ENCODE results near the gene TMEM132C. TPM values are rescaled to one million over a fixed set of nuclear protein-coding genes. Genes with fewer than 3 reads are reported as not detected.
"Not testable (repeated sequence)": the region's sequence is repeated elsewhere in the genome, so short reads cannot be mapped to it uniquely, and the experiment has no call there.

TMEM132C gene
- total RNA-seq: 0.27 TPM
- long read RNA-seq, partial matches to known transcripts: 2 of 2 reads
- long read RNA-seq, other reads (novel, unspliced or antisense): 0 of 2 reads

- no peak for DNase-seq (ENCODE audit: low spot score)
- intact Hi-C loops (cut with DNase I): no loop called here
These were observed at the start of gene TMEM132C for GRCh38 chr12:128267131-128267622. TMEM132C (plus strand) TSS chr12:128267170; CDS start chr12:128267403, 233 bp downstream.

DNA sequence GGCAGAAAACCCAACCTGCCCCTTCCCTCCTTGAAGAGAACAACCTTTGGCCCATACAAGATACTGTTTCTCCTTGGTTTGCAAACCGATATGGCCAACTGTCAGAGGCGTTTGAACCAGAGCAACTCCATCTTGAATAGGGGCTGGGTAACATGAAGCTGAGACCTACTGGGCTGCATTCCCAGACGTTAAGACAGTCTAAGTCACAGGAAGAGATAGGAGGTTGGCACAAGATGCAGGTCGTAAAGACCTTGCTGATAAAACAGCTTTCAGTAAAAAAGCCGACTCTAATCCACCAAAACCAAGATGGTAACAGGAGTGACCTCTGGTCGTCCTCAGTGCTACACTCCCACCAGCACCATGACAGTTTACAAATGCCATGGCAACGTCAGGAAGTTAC lies 42.7 kb upstream of the TMEM132C start:
- DNase-seq (ENCODE audit: low spot score): no peak
- intact Hi-C loops (cut with DNase I): no loop called here

DNA sequence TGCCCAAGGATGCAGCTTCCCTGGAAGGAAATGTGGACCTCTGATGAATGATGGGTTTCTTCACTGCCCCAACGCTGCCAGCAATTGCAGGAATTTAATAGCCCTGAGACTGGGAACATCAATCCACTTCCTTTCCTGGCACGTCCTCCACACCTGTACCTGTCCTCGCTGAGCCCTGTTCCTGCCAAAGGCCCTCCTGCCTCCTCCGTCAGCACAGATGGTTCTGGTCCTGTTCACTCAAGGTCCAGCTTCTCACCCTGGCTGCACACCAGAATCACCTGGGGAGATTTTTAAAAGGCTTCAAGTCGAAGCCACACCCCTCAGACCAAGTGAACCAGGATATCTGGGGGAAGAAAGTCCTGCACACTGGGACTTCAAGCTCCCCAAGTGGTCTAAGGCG lies 38.4 kb upstream of the TMEM132C start:
- no peak for DNase-seq (ENCODE audit: low spot score)
- intact Hi-C loops (cut with DNase I): no loop called here

DNA sequence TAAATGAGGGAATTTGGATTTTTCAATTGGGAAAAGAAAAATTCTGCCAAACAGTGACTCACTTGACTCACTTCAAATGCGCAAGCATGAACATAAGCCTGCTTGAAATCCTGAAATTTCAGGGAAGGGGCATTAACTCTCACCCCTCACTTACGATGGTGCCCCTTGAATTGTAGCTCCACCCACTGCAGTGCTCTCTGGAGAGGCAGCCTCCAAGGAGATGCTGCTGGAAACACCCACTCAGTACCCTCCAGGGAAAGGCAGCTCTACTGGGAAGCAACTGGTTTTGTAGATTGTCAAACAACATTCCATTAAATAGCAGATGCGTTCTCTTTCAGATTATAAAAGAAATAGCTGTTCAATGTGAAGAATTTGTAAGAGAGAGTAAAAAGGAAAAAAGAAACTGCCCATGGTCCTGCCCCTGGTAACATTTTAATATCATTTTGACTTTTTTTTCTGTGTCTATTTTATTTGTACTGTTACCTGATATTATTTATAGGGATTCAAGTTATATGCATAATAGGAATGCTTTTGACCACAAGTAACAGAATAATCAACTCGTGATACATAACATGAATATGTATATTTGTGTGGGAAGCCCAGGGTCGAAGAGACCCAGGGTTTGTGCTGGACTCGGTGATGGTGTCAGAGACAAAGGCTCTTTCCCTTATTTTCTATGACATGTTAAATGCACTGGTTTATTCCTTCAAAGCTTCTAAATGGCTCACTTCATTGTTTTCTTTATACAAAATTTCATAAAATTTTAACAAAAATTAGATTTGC lies 31.1 kb upstream of the TMEM132C start:
- intact Hi-C loops (cut with DNase I): no loop called here
- DNase-seq (ENCODE audit: low spot score): no peak

DNA sequence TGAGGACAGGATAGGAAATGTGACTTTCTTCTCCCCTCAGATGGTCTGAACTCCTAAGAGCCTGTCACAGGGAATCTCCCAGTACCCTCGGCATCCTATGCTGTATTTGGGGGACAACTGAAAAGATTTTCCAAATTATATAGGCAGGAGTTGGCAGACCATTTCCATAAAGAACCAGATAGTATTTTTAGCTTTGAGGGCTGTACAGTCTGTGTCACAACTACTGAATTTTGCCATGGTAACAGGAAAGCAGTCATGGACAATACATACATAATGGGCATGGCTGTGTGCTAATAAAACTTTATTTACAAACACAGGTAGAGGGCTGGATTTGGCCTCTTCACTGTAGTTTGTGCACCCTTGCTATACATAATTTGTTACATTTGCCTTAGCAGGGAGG lies 30.4 kb upstream of the TMEM132C start:
- intact Hi-C loops (cut with DNase I): no loop called here

DNA sequence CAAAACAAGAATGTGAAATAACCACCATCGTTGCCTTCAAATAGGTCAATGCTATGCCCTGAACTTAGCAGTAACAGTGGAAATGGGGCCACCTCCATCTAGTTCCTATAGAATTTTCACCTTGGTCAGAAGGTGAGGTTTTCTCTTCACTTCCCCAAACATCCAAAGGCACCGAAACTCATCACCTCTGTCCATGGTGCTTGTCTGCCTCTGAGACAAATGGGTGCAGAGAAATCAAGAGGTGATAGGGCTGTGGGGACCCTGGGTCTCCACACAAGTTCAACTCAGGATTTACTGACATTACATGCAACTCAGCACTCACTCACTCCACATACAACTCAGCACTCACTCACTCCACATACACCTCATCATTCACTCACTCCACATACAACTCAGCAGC lies 26.2 kb upstream of the TMEM132C start:
- intact Hi-C loops (cut with DNase I): no loop called here

More for the DNA sequence above, 30.4 kb upstream of the TMEM132C start:
- DNase-seq (ENCODE audit: low spot score): no peak

GRCh38 chr12:128245121-128245520 lies 21.8 kb upstream of the TMEM132C start:
- intact Hi-C loops (cut with DNase I): no loop called here
- DNase-seq (ENCODE audit: low spot score): no peak

More for the DNA sequence above, 26.2 kb upstream of the TMEM132C start:
- no peak for DNase-seq (ENCODE audit: low spot score)

- intact Hi-C loops (cut with DNase I): no loop called here
- DNase-seq (ENCODE audit: low spot score): no peak
These were observed 21.1 kb upstream of the TMEM132C start for GRCh38 chr12:128245905-128246304.

GRCh38 chr12:128250096-128250495 lies 16.9 kb upstream of the TMEM132C start:
- no peak for DNase-seq (ENCODE audit: low spot score)

DNA sequence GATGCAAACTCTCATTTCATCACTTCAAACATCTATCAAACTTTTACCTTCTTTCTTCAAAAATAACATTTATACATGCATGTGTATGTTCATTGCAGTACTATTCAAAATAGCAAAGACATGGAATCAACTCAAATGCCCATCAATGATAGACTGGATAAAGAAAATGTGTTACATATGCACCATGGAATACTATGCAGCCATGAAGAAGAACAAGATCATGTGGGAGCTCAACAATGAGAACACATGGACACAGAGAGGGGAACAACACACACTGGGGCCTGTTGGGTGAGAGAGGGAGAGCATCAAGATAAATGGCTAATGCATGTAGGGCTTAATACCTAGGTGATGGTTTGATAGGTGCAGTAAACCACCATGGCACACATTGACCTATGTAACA lies 13.1 kb upstream of the TMEM132C start:
- intact Hi-C loops (cut with DNase I): loop anchor here (10.0 kb wide), 1 partner anchor 1661 kb away; no protein-coding TSS in a partner anchor
- DNase-seq (ENCODE audit: low spot score): not testable (repeated sequence)

More at GRCh38 chr12:128250096-128250495, 16.9 kb upstream of the TMEM132C start:
- intact Hi-C loops (cut with DNase I): loop anchor here (10.0 kb wide), 1 partner anchor 1665 kb away; no protein-coding TSS in a partner anchor

DNA sequence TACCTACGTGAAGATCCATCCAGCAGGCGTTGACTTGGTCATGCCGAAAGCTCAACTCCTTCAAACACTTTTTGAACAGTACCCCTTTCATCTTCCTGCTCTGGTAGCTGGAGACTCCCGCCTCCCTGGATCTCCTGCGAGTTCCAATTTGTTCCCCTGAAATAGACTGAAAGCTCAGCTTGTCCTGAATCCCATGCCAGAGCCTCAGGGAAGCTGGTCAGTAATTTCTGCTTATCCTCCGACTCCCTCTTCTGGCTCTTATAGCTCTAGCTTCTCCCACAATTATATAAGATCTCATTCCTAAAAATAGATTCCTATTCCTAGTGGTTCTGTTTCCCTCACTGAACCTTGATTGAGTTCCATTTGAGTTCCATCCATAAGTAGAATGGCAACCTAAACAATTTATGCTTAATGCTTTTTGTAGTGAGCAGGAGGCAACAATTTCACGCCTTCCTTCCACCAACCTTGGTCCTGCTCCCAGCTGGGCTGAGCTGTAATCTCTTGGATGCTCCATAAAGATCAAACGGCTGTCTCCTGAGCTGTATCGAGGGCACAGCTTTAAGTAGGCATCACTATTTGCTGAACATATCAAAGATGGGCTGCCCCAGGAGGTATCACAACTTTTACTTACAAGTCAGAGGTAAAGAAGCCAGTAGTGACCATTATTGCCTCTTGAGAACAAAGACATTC lies 8.0 kb upstream of the TMEM132C start:
- DNase-seq (ENCODE audit: low spot score): no peak
- intact Hi-C loops (cut with DNase I): loop anchor here (10.0 kb wide), 1 partner anchor 1656 kb away; no protein-coding TSS in a partner anchor

DNA sequence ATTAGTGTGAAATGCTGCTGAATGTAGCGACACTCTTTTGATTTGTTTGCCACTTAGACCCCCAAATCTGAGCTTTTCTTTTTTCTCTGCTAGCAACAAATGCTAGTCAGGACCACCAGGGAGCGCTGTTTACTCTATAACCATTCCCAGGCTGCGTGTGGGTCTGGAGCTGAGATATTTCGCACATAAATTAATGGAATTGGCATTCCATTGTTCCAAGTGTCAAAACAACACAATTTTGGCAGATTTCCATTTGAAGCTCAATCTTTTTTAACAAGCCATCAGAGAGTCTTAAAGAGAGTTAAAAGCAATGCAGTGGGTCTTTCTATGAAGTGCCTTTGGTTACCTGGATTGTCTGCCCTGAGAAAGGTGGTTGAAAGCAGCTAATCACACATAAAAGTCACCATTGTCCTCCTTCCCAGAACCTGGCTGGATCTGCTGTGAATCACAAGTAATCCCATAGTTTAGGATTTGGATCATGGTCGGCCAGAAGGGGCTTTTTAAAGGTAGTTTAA lies 7.4 kb upstream of the TMEM132C start:
- no peak for DNase-seq (ENCODE audit: low spot score)
- intact Hi-C loops (cut with DNase I): loop anchor here (10.0 kb wide), 1 partner anchor 1655 kb away; no protein-coding TSS in a partner anchor

GRCh38 chr12:128261757-128262156 lies 5.2 kb upstream of the TMEM132C start:
- intact Hi-C loops (cut with DNase I): no loop called here
- DNase-seq (ENCODE audit: low spot score): no peak

GRCh38 chr12:128265566-128265965 lies 1.4 kb upstream of the TMEM132C start:
- no peak for DNase-seq (ENCODE audit: low spot score)
- intact Hi-C loops (cut with DNase I): no loop called here

- DNase-seq (ENCODE audit: low spot score): no peak
- intact Hi-C loops (cut with DNase I): no loop called here
These were observed 884 bp upstream of the TMEM132C start for GRCh38 chr12:128266086-128266485.

- intact Hi-C loops (cut with DNase I): no loop called here
- no peak for DNase-seq (ENCODE audit: low spot score)
These were observed 334 bp upstream of the TMEM132C start for GRCh38 chr12:128266541-128267130.

DNA sequence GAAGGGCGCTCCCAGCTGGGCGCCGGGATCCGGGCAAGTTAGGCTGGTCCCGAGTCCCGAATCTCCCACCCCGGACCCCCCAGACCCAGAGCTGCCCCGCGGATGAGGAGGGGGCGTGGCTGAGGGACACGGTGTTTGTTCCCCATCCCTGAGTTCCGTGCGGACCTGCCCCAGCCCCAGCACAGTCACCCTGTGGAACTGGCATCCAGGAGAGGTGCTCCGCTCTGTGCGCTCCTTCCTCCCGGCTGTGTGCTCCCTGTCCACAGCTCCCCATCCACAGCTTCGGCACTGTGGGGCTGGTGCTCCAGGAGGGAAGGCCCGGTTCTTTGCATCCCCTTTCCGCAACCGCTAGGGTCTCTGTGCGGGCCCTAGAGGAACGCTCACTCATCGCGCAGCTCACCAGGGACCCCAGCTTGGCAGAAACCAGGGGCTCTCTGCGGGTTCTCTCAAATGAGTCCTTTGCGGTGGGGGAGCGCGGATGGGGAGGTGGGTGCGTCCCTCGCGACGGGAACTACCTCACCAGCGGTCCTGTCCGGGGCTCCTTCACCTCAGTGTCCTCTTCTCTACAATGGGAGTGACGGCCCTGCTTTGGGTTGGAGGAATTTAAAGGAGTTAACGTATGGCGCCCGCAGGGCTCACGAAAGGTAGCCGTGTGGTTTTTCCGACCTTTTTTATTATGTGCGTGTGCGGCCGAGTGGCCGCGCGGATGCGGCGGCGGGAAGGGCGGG lies 845 bp downstream of the TMEM132C start:
- intact Hi-C loops (cut with DNase I): no loop called here
- DNase-seq (ENCODE audit: low spot score): no peak

DNA sequence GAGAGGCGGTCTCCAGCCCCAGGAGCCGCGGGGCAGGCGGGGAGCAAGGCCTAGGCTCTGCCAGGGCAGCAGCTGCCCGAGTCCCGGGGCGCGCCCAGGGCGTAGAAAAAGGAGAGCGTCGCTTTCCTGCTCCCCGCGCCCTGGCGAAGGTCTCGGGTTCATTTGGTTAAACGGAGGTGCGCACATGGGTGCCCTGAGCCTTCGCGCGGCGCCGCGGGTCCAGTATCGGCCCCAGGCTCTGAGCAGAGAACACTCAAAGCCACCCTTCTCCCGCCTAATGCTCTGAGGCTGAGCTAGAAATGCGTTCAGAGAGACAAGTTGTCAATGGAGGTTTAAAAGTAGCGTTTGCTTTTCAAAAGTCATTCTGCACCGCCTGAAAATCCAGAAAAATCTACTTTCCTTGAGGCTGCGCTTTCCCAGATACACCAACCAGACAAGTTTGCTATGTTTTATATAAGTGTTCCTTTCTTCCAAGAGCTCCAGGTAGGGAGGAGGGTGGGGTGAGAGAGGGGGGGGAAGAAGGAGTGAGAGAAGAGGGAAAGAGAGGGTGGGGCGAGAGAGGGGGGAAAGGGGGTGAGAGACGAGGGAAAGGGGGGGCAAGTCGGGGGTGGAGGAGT lies 1.5 kb downstream of the TMEM132C start:
- no peak for DNase-seq (ENCODE audit: low spot score)
- intact Hi-C loops (cut with DNase I): no loop called here

- no peak for DNase-seq (ENCODE audit: low spot score)
- intact Hi-C loops (cut with DNase I): no loop called here
These were observed 2.2 kb downstream of the TMEM132C start for GRCh38 chr12:128269181-128269591.

Measured in cardiac septum (tissue), 1 donor.